ENCODE measurements around the gene RICTOR. TPM values are rescaled to one million over a fixed set of nuclear protein-coding genes. Genes with fewer than 3 reads are reported as not detected.

RICTOR gene
- total and polyA plus RNA-seq, 2 donors = 16.7 to 30.1 TPM

DNA sequence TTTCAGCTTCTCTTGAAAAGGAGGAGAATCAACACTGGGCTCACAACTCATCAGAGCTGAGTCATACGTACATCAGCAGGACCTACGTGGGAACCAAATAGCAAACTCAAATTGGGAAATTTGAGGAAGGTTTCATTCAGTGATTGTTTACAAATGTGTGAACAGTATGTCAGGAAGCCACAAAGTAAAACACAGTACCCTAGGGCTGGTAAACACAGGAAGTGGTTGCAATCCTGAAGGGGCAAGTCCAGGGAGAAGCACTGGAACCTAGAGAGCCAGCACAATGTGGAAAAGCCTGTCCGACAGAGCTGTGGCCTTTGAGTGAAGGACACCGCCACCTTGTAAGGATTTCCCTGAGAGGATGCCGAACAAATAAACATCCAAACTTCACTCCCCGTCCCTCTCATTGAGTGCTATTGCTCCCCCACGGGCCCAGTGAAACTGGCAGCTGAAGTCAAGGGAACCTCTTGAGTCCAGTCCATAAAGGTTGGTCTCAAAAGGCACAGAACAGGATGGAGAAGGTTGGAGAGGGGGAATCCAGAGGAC is 26.7 kb upstream of the RICTOR start:
- WGBS = 76% methylated on average over 7 of the region's 7 CpGs
- Histone ChIP-seq H3K27ac (ENCODE audit: low read depth in 1 of 2, low read length in 1 of 2) (peak overlapping the region; percentile 22 to 53), H3K4me1 (ENCODE audit: control insufficient read depth in 2 of 2, insufficient read depth in 2 of 2, low read length in 2 of 2) (no peaks in the 10 kb centered on the region), H3K36me3 (ENCODE audit: control insufficient read depth in 2 of 2, insufficient read depth in 2 of 2, low read length in 1 of 2) (peaks cover 10 to 33% of the 10 kb centered on the region in 2 donors), H3K4me3 (ENCODE audit: low read length in 2 of 2) (no peak overlapping the region), H3K9me3 (ENCODE audit: control insufficient read depth in 2 of 2, insufficient read depth in 1 of 2, low read length in 1 of 2) (no peaks in the 10 kb centered on the region), H3K27me3 (ENCODE audit: control insufficient read depth in 2 of 2, insufficient read depth in 1 of 2, low read length in 1 of 2) (no peaks in the 10 kb centered on the region)
- no peak for DNase-seq (ENCODE audit: low read depth in 6 of 9, low spot score in 9 of 9)

DNA sequence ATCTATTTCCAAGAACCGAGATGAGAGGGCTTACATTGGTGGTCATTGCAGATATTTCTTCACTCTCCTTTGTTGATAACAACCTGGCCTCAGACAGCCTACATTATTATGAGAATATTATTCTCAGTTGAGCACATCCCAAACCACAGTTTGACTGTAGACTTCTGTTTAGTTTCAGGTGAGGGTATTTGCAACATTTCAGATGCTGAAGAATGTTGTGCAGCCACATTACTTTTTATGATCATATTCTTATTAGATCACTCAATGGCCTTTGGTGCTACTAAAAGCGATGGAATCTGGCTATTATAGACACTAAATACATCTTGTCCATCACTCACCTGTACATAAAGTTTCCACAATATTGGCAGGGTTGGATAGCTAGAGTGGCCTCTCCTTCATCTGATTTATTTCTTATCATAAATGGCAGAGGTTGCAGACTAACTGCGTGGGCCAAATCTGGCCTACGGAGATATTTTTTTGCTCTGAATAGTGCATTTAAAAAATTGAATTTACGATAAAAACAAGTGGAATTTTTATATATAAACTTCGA is 26.2 kb upstream of the RICTOR start:
- H3K27ac ChIP-seq (ENCODE audit: low read depth in 1 of 2, low read length in 1 of 2) = no peak overlapping the region
- no peaks in the 10 kb centered on the region for H3K9me3 ChIP-seq (ENCODE audit: control insufficient read depth in 2 of 2, insufficient read depth in 1 of 2, low read length in 1 of 2)
- H3K4me1 ChIP-seq (ENCODE audit: control insufficient read depth in 2 of 2, insufficient read depth in 2 of 2, low read length in 2 of 2) = no peaks in the 10 kb centered on the region
- 96% methylated on average over 6 of the region's 6 CpGs for WGBS
- H3K27me3 ChIP-seq (ENCODE audit: control insufficient read depth in 2 of 2, insufficient read depth in 1 of 2, low read length in 1 of 2) = no peaks in the 10 kb centered on the region
- peaks cover 10 to 28% of the 10 kb centered on the region in 2 donors for H3K36me3 ChIP-seq (ENCODE audit: control insufficient read depth in 2 of 2, insufficient read depth in 2 of 2, low read length in 1 of 2)
- no peak overlapping the region for H3K4me3 ChIP-seq (ENCODE audit: low read length in 2 of 2)
- DNase-seq (ENCODE audit: low read depth in 6 of 9, low spot score in 9 of 9) = no peak

DNA sequence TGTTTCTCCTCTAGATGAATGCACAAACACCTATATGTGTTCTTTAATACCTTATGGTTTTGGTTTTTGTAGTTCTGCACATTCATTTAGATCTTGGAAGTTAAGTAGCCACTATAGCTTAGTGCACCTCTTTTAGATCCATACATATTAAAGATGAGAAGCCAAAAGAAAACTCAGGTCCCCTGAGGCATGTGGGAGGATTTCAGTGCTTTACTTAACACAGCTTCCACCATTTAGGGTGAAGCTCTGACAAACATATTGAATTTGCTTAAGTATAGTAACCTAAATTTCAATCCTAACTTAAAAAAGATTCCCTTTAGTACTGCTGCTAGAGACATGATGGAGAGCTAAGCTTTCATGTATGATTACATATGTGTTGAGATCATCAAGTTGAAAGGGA is 25.6 kb upstream of the RICTOR start:
- H3K9me3 ChIP-seq (ENCODE audit: control insufficient read depth in 2 of 2, insufficient read depth in 1 of 2, low read length in 1 of 2) = no peaks in the 10 kb centered on the region
- H3K27ac ChIP-seq (ENCODE audit: low read depth in 1 of 2, low read length in 1 of 2) = no peak overlapping the region
- no peak overlapping the region for H3K4me3 ChIP-seq (ENCODE audit: low read length in 2 of 2)
- no peak for DNase-seq (ENCODE audit: low read depth in 6 of 9, low spot score in 9 of 9)
- peaks cover 10 to 24% of the 10 kb centered on the region in 2 donors for H3K36me3 ChIP-seq (ENCODE audit: control insufficient read depth in 2 of 2, insufficient read depth in 2 of 2, low read length in 1 of 2)
- H3K4me1 ChIP-seq (ENCODE audit: control insufficient read depth in 2 of 2, insufficient read depth in 2 of 2, low read length in 2 of 2) = no peaks in the 10 kb centered on the region
- no peaks in the 10 kb centered on the region for H3K27me3 ChIP-seq (ENCODE audit: control insufficient read depth in 2 of 2, insufficient read depth in 1 of 2, low read length in 1 of 2)

- no peak for DNase-seq (ENCODE audit: low read depth in 6 of 9, low spot score in 9 of 9)
- H3K9me3 ChIP-seq (ENCODE audit: control insufficient read depth in 2 of 2, insufficient read depth in 1 of 2, low read length in 1 of 2) = no peaks in the 10 kb centered on the region
- H3K27me3 ChIP-seq (ENCODE audit: control insufficient read depth in 2 of 2, insufficient read depth in 1 of 2, low read length in 1 of 2) = no peaks in the 10 kb centered on the region
- H3K27ac ChIP-seq (ENCODE audit: low read depth in 1 of 2, low read length in 1 of 2) = no peak overlapping the region
- no peaks in the 10 kb centered on the region for H3K36me3 ChIP-seq (ENCODE audit: control insufficient read depth in 2 of 2, insufficient read depth in 2 of 2, low read length in 1 of 2)
- WGBS = 96% methylated on average over 1 of the region's 1 CpG
- no peak overlapping the region for H3K4me3 ChIP-seq (ENCODE audit: low read length in 2 of 2)
- no peaks in the 10 kb centered on the region for H3K4me1 ChIP-seq (ENCODE audit: control insufficient read depth in 2 of 2, insufficient read depth in 2 of 2, low read length in 2 of 2)
Measured at GRCh38 chr5:39093352-39093751, 19.2 kb upstream of the RICTOR start.

DNA sequence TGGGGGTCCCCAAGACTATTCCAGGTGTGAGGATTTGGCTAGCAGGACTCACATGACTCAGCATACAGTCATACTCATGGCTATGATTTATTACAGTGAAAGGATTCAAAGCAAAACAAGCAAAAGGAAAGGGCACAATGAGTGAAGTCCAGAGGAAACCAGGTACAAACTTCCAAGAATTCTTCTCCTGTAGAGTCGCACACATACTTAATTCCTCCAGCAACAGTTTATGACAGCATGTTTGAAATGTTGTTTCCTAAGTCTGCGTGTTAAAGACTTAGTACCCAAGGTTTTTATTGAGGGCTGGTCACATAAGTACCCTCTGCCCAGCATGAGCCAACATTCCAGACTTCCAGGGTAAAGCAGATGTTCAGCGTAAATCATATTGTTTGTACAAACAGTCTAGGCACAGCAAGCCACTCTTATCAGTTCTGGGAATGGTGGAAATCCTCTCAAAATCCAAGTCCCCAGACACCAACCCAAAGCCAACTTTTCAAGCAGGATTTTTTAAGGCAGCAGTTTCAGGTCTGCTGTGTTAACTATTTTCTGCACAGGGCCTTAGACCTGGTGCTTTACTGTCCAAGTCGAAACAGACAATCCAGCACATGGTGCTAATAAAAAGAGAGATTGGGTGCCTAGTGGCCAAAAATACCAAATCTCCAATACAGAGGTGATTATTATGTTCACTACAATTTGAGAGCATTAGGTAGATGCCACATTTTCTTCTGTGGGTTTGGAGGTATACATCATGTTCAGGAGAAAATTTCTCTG is 18.6 kb upstream of the RICTOR start:
- no peak overlapping the region for H3K27ac ChIP-seq (ENCODE audit: low read depth in 1 of 2, low read length in 1 of 2)
- no peaks in the 10 kb centered on the region for H3K9me3 ChIP-seq (ENCODE audit: control insufficient read depth in 2 of 2, insufficient read depth in 1 of 2, low read length in 1 of 2)
- WGBS = 89% methylated on average over 4 of the region's 4 CpGs
- H3K36me3 ChIP-seq (ENCODE audit: control insufficient read depth in 2 of 2, insufficient read depth in 2 of 2, low read length in 1 of 2) = no peaks in the 10 kb centered on the region
- no peaks in the 10 kb centered on the region for H3K27me3 ChIP-seq (ENCODE audit: control insufficient read depth in 2 of 2, insufficient read depth in 1 of 2, low read length in 1 of 2)
- no peak overlapping the region for H3K4me3 ChIP-seq (ENCODE audit: low read length in 2 of 2)
- no peaks in the 10 kb centered on the region for H3K4me1 ChIP-seq (ENCODE audit: control insufficient read depth in 2 of 2, insufficient read depth in 2 of 2, low read length in 2 of 2)
- DNase-seq (ENCODE audit: low read depth in 6 of 9, low spot score in 9 of 9) = no peak

- Histone ChIP-seq H3K4me3 (ENCODE audit: low read length in 2 of 2) (no peak overlapping the region), H3K9me3 (ENCODE audit: control insufficient read depth in 2 of 2, insufficient read depth in 1 of 2, low read length in 1 of 2) (no peaks in the 10 kb centered on the region), H3K27me3 (ENCODE audit: control insufficient read depth in 2 of 2, insufficient read depth in 1 of 2, low read length in 1 of 2) (no peaks in the 10 kb centered on the region), H3K27ac (ENCODE audit: low read depth in 1 of 2, low read length in 1 of 2) (no peak overlapping the region), H3K4me1 (ENCODE audit: control insufficient read depth in 2 of 2, insufficient read depth in 2 of 2, low read length in 2 of 2) (no peaks in the 10 kb centered on the region), H3K36me3 (ENCODE audit: control insufficient read depth in 2 of 2, insufficient read depth in 2 of 2, low read length in 1 of 2) (no peaks in the 10 kb centered on the region)
- WGBS = 96% methylated on average over 7 of the region's 7 CpGs
- DNase-seq (ENCODE audit: low read depth in 6 of 9, low spot score in 9 of 9) = no peak
Measured at GRCh38 chr5:39091940-39092580, 17.9 kb upstream of the RICTOR start.

DNA sequence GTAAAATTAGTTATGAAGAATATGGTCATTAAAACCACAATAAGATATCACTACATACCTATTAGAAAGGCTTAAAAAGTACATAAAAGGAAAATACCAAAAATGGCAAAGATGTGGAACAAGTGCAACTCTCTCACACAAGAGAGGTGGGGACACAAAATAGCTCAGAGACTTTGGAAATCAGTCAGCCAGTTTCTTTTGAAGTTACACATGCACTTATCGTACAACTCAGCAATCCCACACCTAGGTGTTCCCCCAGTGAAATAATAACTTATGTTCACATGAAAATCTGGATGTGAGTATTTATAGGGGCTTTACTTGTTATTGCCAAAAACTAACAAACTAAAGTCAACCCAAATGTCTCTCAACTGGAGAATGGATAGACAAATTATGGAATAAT is 9.8 kb upstream of the RICTOR start:
- Histone ChIP-seq H3K36me3 (ENCODE audit: control insufficient read depth in 2 of 2, insufficient read depth in 2 of 2, low read length in 1 of 2) (no peaks in the 10 kb centered on the region), H3K27ac (ENCODE audit: low read depth in 1 of 2, low read length in 1 of 2) (no peak overlapping the region), H3K27me3 (ENCODE audit: control insufficient read depth in 2 of 2, insufficient read depth in 1 of 2, low read length in 1 of 2) (no peaks in the 10 kb centered on the region), H3K4me1 (ENCODE audit: control insufficient read depth in 2 of 2, insufficient read depth in 2 of 2, low read length in 2 of 2) (no peaks in the 10 kb centered on the region), H3K4me3 (ENCODE audit: low read length in 2 of 2) (no peak overlapping the region), H3K9me3 (ENCODE audit: control insufficient read depth in 2 of 2, insufficient read depth in 1 of 2, low read length in 1 of 2) (no peaks in the 10 kb centered on the region)
- DNase-seq (ENCODE audit: low read depth in 6 of 9, low spot score in 9 of 9) = no peak
- WGBS = 95% methylated on average over 1 of the region's 1 CpG

- Histone ChIP-seq H3K4me3 (ENCODE audit: low read length in 2 of 2) (no peak overlapping the region), H3K36me3 (ENCODE audit: control insufficient read depth in 2 of 2, insufficient read depth in 2 of 2, low read length in 1 of 2) (no peaks in the 10 kb centered on the region), H3K27me3 (ENCODE audit: control insufficient read depth in 2 of 2, insufficient read depth in 1 of 2, low read length in 1 of 2) (no peaks in the 10 kb centered on the region), H3K4me1 (ENCODE audit: control insufficient read depth in 2 of 2, insufficient read depth in 2 of 2, low read length in 2 of 2) (no peaks in the 10 kb centered on the region), H3K9me3 (ENCODE audit: control insufficient read depth in 2 of 2, insufficient read depth in 1 of 2, low read length in 1 of 2) (no peaks in the 10 kb centered on the region), H3K27ac (ENCODE audit: low read depth in 1 of 2, low read length in 1 of 2) (no peak overlapping the region)
- WGBS = 97% methylated on average over 3 of the region's 3 CpGs
- no peak for DNase-seq (ENCODE audit: low read depth in 6 of 9, low spot score in 9 of 9)
Measured at GRCh38 chr5:39082995-39083394, 8.8 kb upstream of the RICTOR start.

GRCh38 chr5:39080597-39081204 is 6.5 kb upstream of the RICTOR start:
- Histone ChIP-seq H3K27me3 (ENCODE audit: control insufficient read depth in 2 of 2, insufficient read depth in 1 of 2, low read length in 1 of 2) (no peaks in the 10 kb centered on the region), H3K4me3 (ENCODE audit: low read length in 2 of 2) (no peak overlapping the region), H3K27ac (ENCODE audit: low read depth in 1 of 2, low read length in 1 of 2) (no peak overlapping the region), H3K36me3 (ENCODE audit: control insufficient read depth in 2 of 2, insufficient read depth in 2 of 2, low read length in 1 of 2) (no peaks in the 10 kb centered on the region), H3K4me1 (ENCODE audit: control insufficient read depth in 2 of 2, insufficient read depth in 2 of 2, low read length in 2 of 2) (no peaks in the 10 kb centered on the region), H3K9me3 (ENCODE audit: control insufficient read depth in 2 of 2, insufficient read depth in 1 of 2, low read length in 1 of 2) (no peaks in the 10 kb centered on the region)
- DNase-seq (ENCODE audit: low read depth in 6 of 9, low spot score in 9 of 9) = no peak
- WGBS = 45% methylated on average over 3 of the region's 3 CpGs
